ENCODE results near the gene GBE1.

The GBE1 gene

GRCh38 chr3:81651139-81651538 lies 110.3 kb downstream of the GBE1 start:
- Histone ChIP-seq H3K9me3 (ENCODE audit: insufficient read depth, low read length) (no peaks in the 10 kb centered on the region), H2AFZ (ENCODE audit: low read depth, low read length) (no peak overlapping the region), H4K20me1 (ENCODE audit: insufficient read depth, low read length) (no peaks in the 10 kb centered on the region), H3K4me2 (ENCODE audit: low read length) (no peak overlapping the region), H3K4me3 (ENCODE audit: low read length) (no peak overlapping the region), H3K27me3 (ENCODE audit: low read depth, low read length) (no peaks in the 10 kb centered on the region), H3K9ac (ENCODE audit: low read length) (no peak overlapping the region), H3K36me3 (replicated peaks; ENCODE audit: low read depth, low read length) (no peaks in the 10 kb centered on the region), H3K79me2 (ENCODE audit: low read length) (no peaks in the 10 kb centered on the region), H3K27ac (ENCODE audit: low read length) (no peak overlapping the region), H3K4me1 (ENCODE audit: low read length) (no peaks in the 10 kb centered on the region)
- TF ChIP-seq EZH2phosphoT487 (IDR thresholded peaks at IDR 0.05; ENCODE audit: low read depth) = no peak

- Histone ChIP-seq H3K4me1 (ENCODE audit: low read length) (no peaks in the 10 kb centered on the region), H3K27me3 (ENCODE audit: low read depth, low read length) (no peaks in the 10 kb centered on the region), H3K36me3 (replicated peaks; ENCODE audit: low read depth, low read length) (no peaks in the 10 kb centered on the region)
Measured at GRCh38 chr3:81650187-81650586, 111.3 kb downstream of the GBE1 start.

GRCh38 chr3:81645248-81645647 lies 116.2 kb downstream of the GBE1 start:
- H3K27me3 ChIP-seq (ENCODE audit: low read depth, low read length) = no peaks in the 10 kb centered on the region
- H3K9me3 ChIP-seq (ENCODE audit: insufficient read depth, low read length) = no peaks in the 10 kb centered on the region
- H3K4me2 ChIP-seq (ENCODE audit: low read length) = no peak overlapping the region
- no peak overlapping the region for H3K4me3 ChIP-seq (ENCODE audit: low read length)
- no peak overlapping the region for H2AFZ ChIP-seq (ENCODE audit: low read depth, low read length)
- H3K27ac ChIP-seq (ENCODE audit: low read length) = no peak overlapping the region
- H3K79me2 ChIP-seq (ENCODE audit: low read length) = no peaks in the 10 kb centered on the region
- TF ChIP-seq EZH2phosphoT487 (IDR thresholded peaks at IDR 0.05; ENCODE audit: low read depth) (no peak), CTCF (IDR thresholded peaks at IDR 0.05; ENCODE audit: low read depth, low read length) (no peak)
- H3K4me1 ChIP-seq (ENCODE audit: low read length) = no peaks in the 10 kb centered on the region
- no peaks in the 10 kb centered on the region for H4K20me1 ChIP-seq (ENCODE audit: insufficient read depth, low read length)
- no peaks in the 10 kb centered on the region for H3K36me3 ChIP-seq (replicated peaks; ENCODE audit: low read depth, low read length)
- no peak overlapping the region for H3K9ac ChIP-seq (ENCODE audit: low read length)

More at GRCh38 chr3:81650187-81650586, 111.3 kb downstream of the GBE1 start:
- Histone ChIP-seq H3K79me2 (ENCODE audit: low read length) (no peaks in the 10 kb centered on the region), H3K4me2 (ENCODE audit: low read length) (no peak overlapping the region), H2AFZ (ENCODE audit: low read depth, low read length) (no peak overlapping the region), H3K4me3 (ENCODE audit: low read length) (no peak overlapping the region), H3K27ac (ENCODE audit: low read length) (no peak overlapping the region), H3K9ac (ENCODE audit: low read length) (no peak overlapping the region), H4K20me1 (ENCODE audit: insufficient read depth, low read length) (no peaks in the 10 kb centered on the region), H3K9me3 (ENCODE audit: insufficient read depth, low read length) (no peaks in the 10 kb centered on the region)
- no peak for TF ChIP-seq EZH2phosphoT487 (IDR thresholded peaks at IDR 0.05; ENCODE audit: low read depth)
- TF ChIP-seq CTCF (IDR thresholded peaks at IDR 0.05; ENCODE audit: low read depth, low read length) = no peak

- Histone ChIP-seq H2AFZ (ENCODE audit: low read depth, low read length) (no peak overlapping the region), H3K4me3 (ENCODE audit: low read length) (no peak overlapping the region), H4K20me1 (ENCODE audit: insufficient read depth, low read length) (no peaks in the 10 kb centered on the region), H3K4me1 (ENCODE audit: low read length) (no peaks in the 10 kb centered on the region), H3K36me3 (replicated peaks; ENCODE audit: low read depth, low read length) (no peaks in the 10 kb centered on the region), H3K9ac (ENCODE audit: low read length) (no peak overlapping the region), H3K9me3 (ENCODE audit: insufficient read depth, low read length) (no peaks in the 10 kb centered on the region), H3K27ac (ENCODE audit: low read length) (no peak overlapping the region), H3K4me2 (ENCODE audit: low read length) (no peak overlapping the region), H3K27me3 (ENCODE audit: low read depth, low read length) (no peaks in the 10 kb centered on the region), H3K79me2 (ENCODE audit: low read length) (no peaks in the 10 kb centered on the region)
- no peak for TF ChIP-seq EZH2phosphoT487 (IDR thresholded peaks at IDR 0.05; ENCODE audit: low read depth)
- TF ChIP-seq CTCF (IDR thresholded peaks at IDR 0.05; ENCODE audit: low read depth, low read length) = peak; percentile 80
Measured at GRCh38 chr3:81643721-81644120, 117.7 kb downstream of the GBE1 start.

- H3K4me1 ChIP-seq (ENCODE audit: low read length) = no peaks in the 10 kb centered on the region
- no peaks in the 10 kb centered on the region for H3K9me3 ChIP-seq (ENCODE audit: insufficient read depth, low read length)
- H3K4me2 ChIP-seq (ENCODE audit: low read length) = no peak overlapping the region
- TF ChIP-seq CTCF (IDR thresholded peaks at IDR 0.05; ENCODE audit: low read depth, low read length) (no peak), EZH2phosphoT487 (IDR thresholded peaks at IDR 0.05; ENCODE audit: low read depth) (no peak)
- no peak overlapping the region for H3K4me3 ChIP-seq (ENCODE audit: low read length)
- no peaks in the 10 kb centered on the region for H3K36me3 ChIP-seq (replicated peaks; ENCODE audit: low read depth, low read length)
- H3K27me3 ChIP-seq (ENCODE audit: low read depth, low read length) = no peaks in the 10 kb centered on the region
- no peak overlapping the region for H3K27ac ChIP-seq (ENCODE audit: low read length)
- H3K9ac ChIP-seq (ENCODE audit: low read length) = no peak overlapping the region
- H3K79me2 ChIP-seq (ENCODE audit: low read length) = no peaks in the 10 kb centered on the region
- no peak overlapping the region for H2AFZ ChIP-seq (ENCODE audit: low read depth, low read length)
- no peaks in the 10 kb centered on the region for H4K20me1 ChIP-seq (ENCODE audit: insufficient read depth, low read length)
Measured at GRCh38 chr3:81638480-81638879, 123.0 kb downstream of the GBE1 start.
